ENCODE measurements around the gene REPS2. TPM values are rescaled to one million over a fixed set of nuclear protein-coding genes. Genes with fewer than 3 reads are reported as not detected.

Gene REPS2
- total RNA-seq, 1 experiment from 2014 or later = 0.04 TPM

GRCh38 chrX:17170973-17171372 is 224.5 kb downstream of the REPS2 start:
- CTCF ChIA-PET = no interaction called here
- POLR2A ChIA-PET (ENCODE audit: low non-redundant PET) = no interaction called here

GRCh38 chrX:17174671-17175070 is 228.2 kb downstream of the REPS2 start:
- Histone ChIP-seq H3K9me3 (ENCODE audit: low read depth, low read length, poor library complexity, severe bottlenecking) (no peaks in the 10 kb centered on the region), H3K4me3 (ENCODE audit: low read depth, low read length, poor library complexity, severe bottlenecking) (no peak overlapping the region), H3K27ac (ENCODE audit: low read depth, low read length, poor library complexity, severe bottlenecking) (no peak overlapping the region), H3K4me1 (ENCODE audit: insufficient read depth, low read length, poor library complexity, severe bottlenecking) (no peaks in the 10 kb centered on the region), H3K36me3 (ENCODE audit: insufficient read depth, low read length, poor library complexity, severe bottlenecking) (no peaks in the 10 kb centered on the region), H3K27me3 (replicated peaks; ENCODE audit: insufficient read depth, low read depth, low read length, poor library complexity) (no peaks in the 10 kb centered on the region)
- no peak for DNase-seq (ENCODE audit: low spot score)
- BruUV-seq (replicated peaks) = no TSS peak
- CTCF ChIA-PET = no interaction called here
- intact Hi-C loops (cut with micrococcal nuclease; ENCODE audit: unreplicated experiment) = no loop called here
- POLR2A ChIA-PET (ENCODE audit: low non-redundant PET) = no interaction called here
- no peak for TF ChIP-seq EZH2 (IDR thresholded peaks at IDR 0.05; ENCODE audit: borderline replicate concordance, low read depth, low read length, poor library complexity, severe bottlenecking)
- TF ChIP-seq CTCF (conservative IDR thresholded peaks at IDR 0.05; ENCODE audit: low read depth, low read length) = no peak

More at GRCh38 chrX:17170973-17171372, 224.5 kb downstream of the REPS2 start:
- TF ChIP-seq CTCF (conservative IDR thresholded peaks at IDR 0.05; ENCODE audit: low read depth, low read length) (no peak), EZH2 (IDR thresholded peaks at IDR 0.05; ENCODE audit: borderline replicate concordance, low read depth, low read length, poor library complexity, severe bottlenecking) (no peak)
- no peaks in the 10 kb centered on the region for H3K9me3 ChIP-seq (ENCODE audit: low read depth, low read length, poor library complexity, severe bottlenecking)
- intact Hi-C loops (cut with micrococcal nuclease; ENCODE audit: unreplicated experiment) = no loop called here
- no peaks in the 10 kb centered on the region for H3K27me3 ChIP-seq (replicated peaks; ENCODE audit: insufficient read depth, low read depth, low read length, poor library complexity)
- DNase-seq (ENCODE audit: low spot score) = no peak
- H3K36me3 ChIP-seq (ENCODE audit: insufficient read depth, low read length, poor library complexity, severe bottlenecking) = no peaks in the 10 kb centered on the region
- H3K4me1 ChIP-seq (ENCODE audit: insufficient read depth, low read length, poor library complexity, severe bottlenecking) = no peaks in the 10 kb centered on the region
- no peak overlapping the region for H3K27ac ChIP-seq (ENCODE audit: low read depth, low read length, poor library complexity, severe bottlenecking)
- BruUV-seq (replicated peaks) = no TSS peak
- H3K4me3 ChIP-seq (ENCODE audit: low read depth, low read length, poor library complexity, severe bottlenecking) = no peak overlapping the region

GRCh38 chrX:17182317-17182716 is 235.9 kb downstream of the REPS2 start:
- no TSS peak for BruUV-seq (replicated peaks)
- H3K27ac ChIP-seq (ENCODE audit: low read depth, low read length, poor library complexity, severe bottlenecking) = no peak overlapping the region
- intact Hi-C loops (cut with micrococcal nuclease; ENCODE audit: unreplicated experiment) = no loop called here
- no peak for DNase-seq (ENCODE audit: low spot score)
- no peaks in the 10 kb centered on the region for H3K27me3 ChIP-seq (replicated peaks; ENCODE audit: insufficient read depth, low read depth, low read length, poor library complexity)
- ChIA-PET CTCF (no interaction called here), POLR2A (ENCODE audit: low non-redundant PET) (no interaction called here)
- H3K36me3 ChIP-seq (ENCODE audit: insufficient read depth, low read length, poor library complexity, severe bottlenecking) = no peaks in the 10 kb centered on the region
- no peak overlapping the region for H3K4me3 ChIP-seq (ENCODE audit: low read depth, low read length, poor library complexity, severe bottlenecking)
- no peak for TF ChIP-seq CTCF (conservative IDR thresholded peaks at IDR 0.05; ENCODE audit: low read depth, low read length)
- TF ChIP-seq EZH2 (IDR thresholded peaks at IDR 0.05; ENCODE audit: borderline replicate concordance, low read depth, low read length, poor library complexity, severe bottlenecking) = no peak
- peaks cover 14% of the 10 kb centered on the region for H3K4me1 ChIP-seq (ENCODE audit: insufficient read depth, low read length, poor library complexity, severe bottlenecking)
- no peaks in the 10 kb centered on the region for H3K9me3 ChIP-seq (ENCODE audit: low read depth, low read length, poor library complexity, severe bottlenecking)

Data from A673 (cell line).